Measurements from ENCODE around the gene GRM1.

The GRM1 gene

GRCh38 chr6:146100776-146101175 lies 71.9 kb downstream of the GRM1 start:
- no peak for DNase-seq

GRCh38 chr6:146103416-146104072 lies 74.7 kb downstream of the GRM1 start:
- no peak for DNase-seq

GRCh38 chr6:146106532-146106931 lies 77.7 kb downstream of the GRM1 start:
- no peak for DNase-seq

GRCh38 chr6:146110990-146111389 lies 82.1 kb downstream of the GRM1 start:
- DNase-seq, result no peak

- DNase-seq, result no peak
These were observed 83.1 kb downstream of the GRM1 start for GRCh38 chr6:146111881-146112450.

GRCh38 chr6:146113084-146113623 lies 84.3 kb downstream of the GRM1 start:
- DNase-seq, result no peak

- no peak for DNase-seq
These were observed 94.8 kb downstream of the GRM1 start for GRCh38 chr6:146123616-146124015.

- no peak for DNase-seq
These were observed 98.8 kb downstream of the GRM1 start for GRCh38 chr6:146127447-146128215.

GRCh38 chr6:146133866-146134265 lies 105.0 kb downstream of the GRM1 start:
- DNase-seq, result no peak

GRCh38 chr6:146135167-146135566 lies 106.3 kb downstream of the GRM1 start:
- no peak for DNase-seq

GRCh38 chr6:146146836-146147235 lies 118.0 kb downstream of the GRM1 start:
- no peak for DNase-seq

GRCh38 chr6:146149770-146150169 lies 120.9 kb downstream of the GRM1 start:
- no peak for DNase-seq

GRCh38 chr6:146153040-146153758 lies 124.3 kb downstream of the GRM1 start:
- no peak for DNase-seq

GRCh38 chr6:146154197-146154596 lies 125.3 kb downstream of the GRM1 start:
- DNase-seq, result no peak

- DNase-seq, result no peak
These were observed 132.8 kb downstream of the GRM1 start for GRCh38 chr6:146161664-146162063.

- no peak for DNase-seq
These were observed 141.0 kb downstream of the GRM1 start for GRCh38 chr6:146169872-146170271.

- no peak for DNase-seq
These were observed 148.9 kb downstream of the GRM1 start for GRCh38 chr6:146177785-146178184.

- no peak for DNase-seq
These were observed 155.0 kb downstream of the GRM1 start for GRCh38 chr6:146183831-146184230.

- no peak for DNase-seq
These were observed 155.8 kb downstream of the GRM1 start for GRCh38 chr6:146184701-146185100.

- no peak for DNase-seq
These were observed 160.3 kb downstream of the GRM1 start for GRCh38 chr6:146189131-146189530.

- no peak for DNase-seq
These were observed 161.7 kb downstream of the GRM1 start for GRCh38 chr6:146190581-146190980.

GRCh38 chr6:146191166-146191565 lies 162.3 kb downstream of the GRM1 start:
- DNase-seq, result no peak

GRCh38 chr6:146191612-146192011 lies 162.8 kb downstream of the GRM1 start:
- DNase-seq, result no peak

All from NCI-H446 treated with DMSO at 0.1 percent for 48 hours (cell line).